Measurements from ENCODE around the gene IQCN.

Gene IQCN

DNA sequence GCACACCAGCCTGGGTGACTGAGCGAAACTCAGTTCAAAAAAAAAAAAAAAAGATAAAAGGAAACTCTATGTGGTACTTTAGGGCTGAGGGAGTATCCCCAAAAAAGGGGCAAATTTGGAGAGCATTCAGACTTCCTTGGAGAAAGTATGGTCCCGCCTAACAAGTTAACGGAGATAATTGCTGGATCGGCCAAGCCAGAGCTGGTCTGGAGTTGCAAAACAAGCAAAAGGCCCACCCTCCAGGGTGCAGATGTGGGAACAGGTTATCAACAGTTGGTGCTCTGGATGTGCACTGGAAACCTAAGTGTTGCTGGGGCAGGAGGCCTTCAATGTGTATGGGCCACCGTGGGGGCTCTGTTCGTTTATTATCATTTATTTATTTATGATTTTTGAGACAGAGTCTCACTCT lies 2.8 kb downstream of the IQCN start:
- H3K4me3 ChIP-seq (ENCODE audit: low read depth, low read length) = no peak overlapping the region
- no peak for TF ChIP-seq CTCF (IDR thresholded peaks at IDR 0.05; ENCODE audit: low read depth, low read length, missing control alignments)
- in situ Hi-C loops (cut with HindIII; ENCODE audit: low sequenced_read_pairs) = no loop called here
- DNase-seq (ENCODE audit: low read depth) = no peak

DNA sequence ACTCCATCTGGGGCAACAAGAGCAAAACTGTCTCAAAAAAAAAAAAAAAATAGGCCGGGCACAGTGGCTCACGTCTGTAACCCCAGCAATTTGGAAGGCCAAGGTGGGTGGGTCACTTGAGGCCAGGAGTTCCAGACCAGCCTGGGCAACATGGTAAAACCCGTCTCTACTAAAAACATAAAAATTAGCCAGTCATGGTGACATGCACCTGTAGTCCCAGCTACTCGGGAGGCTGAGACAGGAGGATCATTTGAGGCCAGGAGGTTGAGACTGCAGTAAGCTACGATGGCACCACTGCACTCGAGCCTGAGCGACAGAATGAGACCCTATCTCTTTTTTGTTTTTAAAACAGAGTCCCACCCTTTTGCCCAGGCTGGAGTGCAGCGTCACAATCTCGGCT lies 3.9 kb downstream of the IQCN start:
- in situ Hi-C loops (cut with HindIII; ENCODE audit: low sequenced_read_pairs) = no loop called here
- no peak for DNase-seq (ENCODE audit: low read depth)
- no peak for TF ChIP-seq CTCF (IDR thresholded peaks at IDR 0.05; ENCODE audit: low read depth, low read length, missing control alignments)
- H3K4me3 ChIP-seq (ENCODE audit: low read depth, low read length) = no peak overlapping the region

- no peak overlapping the region for H3K4me3 ChIP-seq (ENCODE audit: low read depth, low read length)
- no peak for TF ChIP-seq CTCF (IDR thresholded peaks at IDR 0.05; ENCODE audit: low read depth, low read length, missing control alignments)
- no peak for DNase-seq (ENCODE audit: low read depth)
- in situ Hi-C loops (cut with HindIII; ENCODE audit: low sequenced_read_pairs) = no loop called here
Measured at GRCh38 chr19:18269070-18269723, 5.1 kb downstream of the IQCN start.

DNA sequence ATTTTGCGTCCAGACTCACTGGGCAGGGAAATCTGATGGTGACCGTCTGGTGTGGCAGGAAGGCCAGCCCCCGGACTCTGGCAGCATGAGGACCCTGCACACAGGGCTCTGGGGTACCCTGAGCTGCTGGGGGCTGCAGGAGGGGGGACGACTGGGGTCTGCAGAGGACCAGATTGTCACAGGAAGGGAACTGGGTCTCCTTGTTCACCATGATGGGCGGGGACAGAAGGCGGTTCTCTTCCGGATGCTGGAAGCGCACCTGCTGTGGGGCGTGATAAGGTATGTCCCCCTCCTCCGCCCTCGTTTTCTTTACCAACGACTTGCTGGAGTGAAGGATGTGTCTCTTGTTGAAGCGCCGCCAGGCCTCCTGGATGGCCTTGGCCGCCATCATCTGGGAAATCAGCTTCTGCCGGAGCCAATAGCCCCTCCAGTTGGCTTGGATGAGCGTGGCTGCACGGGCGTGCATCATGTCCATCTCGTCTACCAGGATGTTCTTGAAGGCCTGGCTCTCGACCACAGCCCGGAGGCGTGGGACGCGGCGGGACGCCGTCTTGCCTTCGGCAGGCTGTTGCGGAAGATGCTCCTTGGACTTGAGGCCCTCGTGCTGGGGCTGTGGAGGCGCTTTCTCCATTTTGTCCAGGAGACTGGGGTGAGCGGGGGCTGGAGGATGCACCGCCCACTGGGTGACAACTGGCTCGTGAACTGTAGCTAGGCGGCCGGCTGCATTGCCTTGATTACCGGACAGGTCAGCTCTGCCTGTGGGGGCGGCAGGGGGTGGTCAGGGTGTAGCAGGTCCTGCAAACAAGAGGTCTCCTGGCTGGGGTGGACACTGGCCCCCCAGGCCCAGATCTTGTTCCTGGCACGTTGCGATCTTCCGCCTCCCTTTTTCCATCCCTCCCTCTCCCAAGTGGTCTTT lies 7.2 kb downstream of the IQCN start:
- no peak for TF ChIP-seq CTCF (IDR thresholded peaks at IDR 0.05; ENCODE audit: low read depth, low read length, missing control alignments)
- no peak for DNase-seq (ENCODE audit: low read depth)
- in situ Hi-C loops (cut with HindIII; ENCODE audit: low sequenced_read_pairs) = no loop called here
- H3K4me3 ChIP-seq (ENCODE audit: low read depth, low read length) = no peak overlapping the region

- in situ Hi-C loops (cut with HindIII; ENCODE audit: low sequenced_read_pairs) = no loop called here
- no peak for DNase-seq (ENCODE audit: low read depth)
- no peak for TF ChIP-seq CTCF (IDR thresholded peaks at IDR 0.05; ENCODE audit: low read depth, low read length, missing control alignments)
Measured at GRCh38 chr19:18265582-18265981, 8.7 kb downstream of the IQCN start.

GRCh38 chr19:18264971-18265540 lies 9.2 kb downstream of the IQCN start:
- TF ChIP-seq CTCF (IDR thresholded peaks at IDR 0.05; ENCODE audit: low read depth, low read length, missing control alignments) = no peak
- in situ Hi-C loops (cut with HindIII; ENCODE audit: low sequenced_read_pairs) = loop anchor here (5.0 kb wide), 1 partner anchor 83 kb away; no protein-coding TSS in a partner anchor
- no peak for DNase-seq (ENCODE audit: low read depth)
- H3K4me3 ChIP-seq (ENCODE audit: low read depth, low read length) = no peak overlapping the region

More at GRCh38 chr19:18265582-18265981, 8.7 kb downstream of the IQCN start:
- H3K4me3 ChIP-seq (ENCODE audit: low read depth, low read length) = no peak overlapping the region

All from astrocyte of the cerebellum (primary cell).